BJ (cell line): Measurements from ENCODE around the gene CHRM1. TPM values are rescaled to one million over a fixed set of nuclear protein-coding genes. Genes with fewer than 3 reads are reported as not detected.

Experiments used
- CTCF ChIA-PET: fragments of 350-600 bp; formaldehyde crosslinking; extraction: SDS; loops from one replicate; lab custom pipeline; 2021; ENCODE audit warnings: antibody characterized with exemption, inconsistent platforms; lab: Yijun Ruan, JAX
- POLR2A ChIA-PET: fragments of 300-600 bp; sonication (Branson Sonifier 250); formaldehyde crosslinking; extraction: SDS; loops from one replicate; lab custom pipeline; 2021; ENCODE audit warnings: antibody characterized with exemption; lab: Charles Lee
- DNase-seq: peaks from one replicate; pipeline ENCODE4 v3.0.0-alpha.2; 2011; ENCODE audit warnings: low read depth
- H3K27me3 ChIP-seq: 2 replicates; pipeline ENCODE4 v1.6.0; 2011; ENCODE audit warnings: low read length; ENCODE audit not compliant: control insufficient read depth, insufficient read depth
- H3K36me3 ChIP-seq: 2 replicates; pipeline ENCODE4 v1.5.1; 2011; ENCODE audit warnings: low read length; ENCODE audit not compliant: control insufficient read depth, insufficient read depth
- H3K4me3 ChIP-seq: 2 replicates; pipeline ENCODE4 v1.5.1; 2011; ENCODE audit warnings: low read depth, mild to moderate bottlenecking, control low read depth, low read length
- CTCF ChIP-seq: IDR thresholded peaks from 2 replicates; pipeline ENCODE4 v1.5.1; 2011; ENCODE audit warnings: low read depth, mild to moderate bottlenecking, control low read depth, inconsistent platforms, low read length, moderate library complexity; ENCODE audit not compliant: insufficient read depth
- polyA plus RNA-seq: library from polyadenylated mRNA; depleted of rRNA; stranded (reverse); fragments of >200 nt; gene quantifications from 2 replicates; pipeline ENCODE4 v1.2.3, GENCODE V29; 2011

Gene CHRM1
- polyA plus RNA-seq, 1 experiment: not detected

- Histone ChIP-seq H3K36me3 (no peaks in the 10 kb centered on the region), H3K4me3 (no peak overlapping the region), H3K27me3 (no peaks in the 10 kb centered on the region; the same call in 1 of the 2 replicates)
- TF ChIP-seq CTCF: no peak
- POLR2A ChIA-PET: no interaction called here
- CTCF ChIA-PET: no interaction called here
- DNase-seq: no peak
Measured at GRCh38 chr11:62934496-62934785, 13.3 kb upstream of the CHRM1 start.

- ChIA-PET POLR2A (no interaction called here), CTCF (no interaction called here)
- Histone ChIP-seq H3K36me3 (no peaks in the 10 kb centered on the region), H3K27me3 (no peaks in the 10 kb centered on the region; the same call in 1 of the 2 replicates), H3K4me3 (no peak overlapping the region)
- no peak for TF ChIP-seq CTCF
- no peak for DNase-seq
Measured at GRCh38 chr11:62933750-62934495, 12.8 kb upstream of the CHRM1 start.

- no peaks in the 10 kb centered on the region for H3K36me3 ChIP-seq
- H3K4me3 ChIP-seq: no peak overlapping the region
- H3K27me3 ChIP-seq: peaks cover 1% of the 10 kb centered on the region; the same call in 1 of the 2 replicates
- no peak for TF ChIP-seq CTCF
- POLR2A ChIA-PET: no interaction called here
- DNase-seq: no peak
- CTCF ChIA-PET: no interaction called here
Measured at GRCh38 chr11:62933285-62933684, 12.1 kb upstream of the CHRM1 start.

- no peak for TF ChIP-seq CTCF
- ChIA-PET CTCF (interaction anchor here (0.5 to 0.7 kb wide), 2 partner anchors 92 to 286 kb away, joined by 3 to 4 read pairs; no protein-coding TSS in a partner anchor), POLR2A (no interaction called here)
- peaks cover 3% of the 10 kb centered on the region; the same call in 1 of the 2 replicates for H3K27me3 ChIP-seq
- no peak for DNase-seq
- H3K4me3 ChIP-seq: no peak overlapping the region
- H3K36me3 ChIP-seq: no peaks in the 10 kb centered on the region
Measured at GRCh38 chr11:62931499-62932278, 10.5 kb upstream of the CHRM1 start.

- no peak for TF ChIP-seq CTCF
- peaks cover 6% of the 10 kb centered on the region; the same call in 1 of the 2 replicates for H3K27me3 ChIP-seq
- no peaks in the 10 kb centered on the region for H3K36me3 ChIP-seq
- ChIA-PET CTCF (interaction anchor here (0.8 to 1.4 kb wide), 3 partner anchors 22 to 93 kb away, joined by 3 read pairs; no protein-coding TSS in a partner anchor), POLR2A (no interaction called here)
- no peak overlapping the region for H3K4me3 ChIP-seq
- no peak for DNase-seq
Measured at GRCh38 chr11:62930666-62931065, 9.5 kb upstream of the CHRM1 start.
